Measurements from ENCODE around the gene CLEC3B.
"Not testable (repeated sequence)": the region's sequence is repeated elsewhere in the genome, so short reads cannot be mapped to it uniquely, and the experiment has no call there.

The CLEC3B gene

DNA sequence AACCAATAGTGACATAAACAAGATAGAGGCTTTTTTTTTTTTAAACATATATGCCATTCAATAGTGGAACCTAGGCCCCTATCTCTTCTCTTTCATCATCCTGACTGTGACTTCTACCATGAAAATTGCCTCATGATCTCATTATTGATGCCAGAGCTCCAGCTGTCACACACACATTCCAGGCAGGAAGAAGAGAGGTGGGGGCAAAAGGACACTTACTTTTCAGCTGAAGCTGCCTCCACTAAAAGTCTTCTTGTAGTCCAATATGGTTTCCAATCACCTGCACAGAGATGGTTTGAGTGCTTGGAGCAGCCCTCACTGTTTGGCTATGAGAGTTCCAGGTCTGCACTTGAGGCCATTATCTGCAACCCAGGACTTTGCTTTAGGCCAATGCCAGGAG is 45.0 kb downstream of the CLEC3B start:
- DNase-seq, result no peak

DNA sequence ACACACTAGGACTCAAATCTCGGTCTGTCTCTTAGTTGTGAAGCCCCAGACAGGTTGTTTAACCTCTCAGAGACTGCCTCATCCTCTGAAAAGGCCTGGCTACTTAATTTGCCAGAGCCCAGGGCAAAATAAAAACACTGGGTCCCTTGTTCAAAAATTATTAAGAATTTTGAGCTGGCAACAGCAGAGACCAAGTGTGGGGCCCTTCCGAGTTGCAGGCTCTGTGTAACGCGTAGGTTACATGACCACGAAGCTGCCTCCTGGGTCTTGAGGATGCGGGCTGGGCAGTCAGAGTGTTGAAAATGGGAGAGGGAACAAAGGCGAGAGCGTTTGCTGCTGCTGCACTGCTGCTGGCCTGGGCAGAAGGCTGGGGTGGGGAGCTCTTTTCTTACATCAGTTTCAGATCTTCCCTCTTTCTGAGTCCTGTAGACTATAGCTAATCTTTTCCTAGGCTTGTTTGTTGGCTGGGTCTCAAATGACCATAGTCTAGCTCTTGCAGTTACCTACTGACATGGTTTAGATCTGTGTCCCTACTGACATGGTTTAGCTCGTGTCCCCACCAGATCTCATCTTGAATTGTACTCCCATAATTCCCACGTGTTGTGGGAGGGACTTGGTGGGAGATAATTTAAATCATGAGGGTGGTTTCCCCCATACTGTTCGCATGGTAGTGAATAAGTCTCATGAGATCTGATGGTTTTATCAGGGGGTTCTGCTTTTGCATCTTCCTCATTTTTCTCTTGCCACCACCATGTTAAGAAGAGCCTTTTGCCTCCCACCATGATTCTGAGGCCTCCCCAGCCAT is 49.9 kb downstream of the CLEC3B start:
- no peak for DNase-seq

DNA sequence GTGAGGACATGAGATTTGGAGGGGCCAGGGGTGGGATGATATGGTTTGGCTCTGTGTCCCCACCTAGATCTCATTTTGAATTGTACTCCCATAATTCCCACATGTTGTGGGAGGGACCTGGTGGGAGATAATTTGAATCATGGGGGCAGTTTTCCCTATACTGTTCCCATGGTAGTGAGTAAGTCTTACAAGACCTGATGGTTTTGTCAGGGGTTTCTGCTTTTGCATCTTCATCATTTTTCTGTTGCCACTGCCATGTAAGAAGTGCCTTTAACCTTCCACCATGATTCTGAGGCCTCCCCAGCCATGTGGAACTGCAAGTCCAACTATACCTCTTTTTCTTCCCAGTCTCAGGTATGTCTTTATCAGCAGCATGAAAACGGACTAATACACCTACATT is 52.2 kb downstream of the CLEC3B start:
- DNase-seq, result not testable (repeated sequence)

DNA sequence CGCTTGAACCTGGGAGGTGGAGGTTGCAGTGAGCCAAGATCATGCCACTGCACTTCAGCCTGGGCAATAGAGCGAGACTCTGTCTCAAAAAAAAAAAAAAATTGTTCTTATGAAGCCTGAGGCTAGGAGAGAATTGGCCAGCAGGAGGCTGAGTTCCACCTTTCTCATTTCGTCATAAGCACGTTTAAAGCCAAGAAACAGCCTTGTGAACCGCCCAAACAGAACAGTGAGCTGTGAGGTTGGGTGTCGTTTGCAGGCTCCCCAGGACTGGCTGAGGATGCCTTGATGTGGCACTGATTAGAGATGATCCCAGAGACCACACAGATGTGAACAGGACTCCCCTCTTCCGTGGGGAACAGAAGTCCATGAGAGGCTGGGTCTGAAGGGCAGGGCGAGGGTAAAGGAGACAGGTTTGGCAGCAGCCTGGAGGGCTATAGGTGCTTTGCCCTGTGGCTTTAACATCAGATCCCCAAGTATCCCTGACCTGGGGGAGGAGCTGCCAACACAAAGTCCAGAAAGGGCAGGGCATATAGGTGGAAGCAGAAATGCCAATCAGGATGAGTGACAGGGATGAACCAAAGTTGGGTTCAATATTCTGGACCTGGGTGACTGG is 52.9 kb downstream of the CLEC3B start:
- no peak for DNase-seq

DNA sequence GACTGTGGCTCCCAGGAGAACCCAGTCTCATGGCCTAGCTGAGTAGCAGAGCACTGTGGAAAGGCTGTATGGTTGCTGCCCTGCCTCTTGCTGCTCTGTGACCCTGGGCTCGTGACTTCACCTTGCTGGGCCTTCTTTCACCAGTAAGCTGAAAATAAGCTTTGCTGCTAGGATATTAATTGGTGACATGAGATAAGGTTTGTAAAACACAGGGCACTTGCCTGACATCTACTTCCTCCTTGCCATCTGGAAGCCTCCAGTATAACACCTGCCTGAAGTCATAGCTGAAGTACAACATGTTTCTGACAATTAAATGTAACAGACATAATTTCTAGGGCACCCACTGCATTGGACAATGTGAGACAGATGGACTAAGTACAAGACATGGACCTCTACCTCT is 53.6 kb downstream of the CLEC3B start:
- no peak for DNase-seq

DNA sequence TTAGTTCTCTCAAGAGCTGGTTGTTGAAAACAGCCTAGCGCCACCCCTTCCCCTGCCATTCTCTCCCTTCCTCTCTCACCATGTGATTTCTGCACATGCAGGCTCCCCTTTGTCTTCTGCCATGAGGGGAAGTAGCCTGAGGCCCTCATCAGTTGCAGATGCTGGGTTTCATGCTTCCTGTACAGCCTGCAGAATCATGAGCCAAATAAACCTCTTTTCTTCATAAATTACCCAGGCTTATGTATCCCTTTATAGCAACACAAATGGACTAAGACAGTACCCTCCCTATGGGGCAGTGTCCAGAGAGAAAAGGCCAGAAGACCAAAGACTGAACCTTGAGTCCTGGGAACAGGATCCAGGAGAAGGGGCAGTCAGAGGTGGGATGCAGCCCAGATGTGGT is 54.7 kb downstream of the CLEC3B start:
- no peak for DNase-seq

DNA sequence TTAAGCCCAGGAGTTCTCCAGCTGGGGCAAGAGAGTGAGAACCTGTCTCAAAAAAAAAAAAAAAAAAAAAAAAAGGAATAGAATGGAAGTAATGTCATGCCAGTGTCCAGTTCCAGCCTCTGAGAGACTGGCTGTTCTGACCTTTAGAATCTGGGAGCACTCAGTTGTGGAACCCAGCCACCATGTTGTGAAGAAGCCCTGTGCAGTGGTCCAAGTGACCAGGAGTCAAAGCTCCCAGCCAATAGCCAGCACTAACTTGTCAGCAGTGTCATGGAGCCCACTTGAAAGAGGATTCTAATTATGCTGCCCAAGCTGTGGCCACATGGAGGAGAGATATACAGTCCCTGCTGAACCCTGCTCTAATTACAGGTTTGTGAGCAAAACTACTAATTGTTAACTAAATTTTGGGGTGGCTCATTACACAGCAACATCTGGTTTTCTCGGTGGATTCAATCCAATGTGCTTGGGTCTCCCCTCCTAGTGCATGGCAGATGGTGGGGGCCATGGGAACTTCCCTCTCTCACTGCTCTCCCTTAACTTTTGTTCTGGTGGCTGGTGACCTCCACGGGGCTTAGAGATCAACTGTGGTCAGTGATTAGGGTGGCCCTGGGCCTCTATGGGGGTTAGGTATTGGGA is 55.5 kb downstream of the CLEC3B start:
- DNase-seq, result no peak

DNA sequence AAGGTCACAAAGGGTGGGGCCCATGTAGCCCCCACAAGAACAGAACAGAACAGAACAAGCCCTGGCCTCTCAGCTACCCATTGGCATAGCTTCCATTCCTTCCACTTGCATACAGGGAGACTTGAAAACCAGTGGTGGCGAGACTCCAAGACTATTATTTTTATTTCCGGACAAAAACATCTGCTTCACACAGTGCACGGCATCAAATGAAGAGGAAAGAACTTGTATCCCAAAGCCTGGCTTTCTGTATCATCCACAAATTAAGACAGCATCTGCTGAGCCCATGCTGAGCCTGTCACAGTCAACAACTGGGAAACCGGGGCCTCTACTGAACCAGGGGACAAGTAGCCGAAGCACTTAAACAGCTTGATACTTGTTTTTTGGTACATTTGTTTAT is 56.0 kb downstream of the CLEC3B start:
- no peak for DNase-seq

DNA sequence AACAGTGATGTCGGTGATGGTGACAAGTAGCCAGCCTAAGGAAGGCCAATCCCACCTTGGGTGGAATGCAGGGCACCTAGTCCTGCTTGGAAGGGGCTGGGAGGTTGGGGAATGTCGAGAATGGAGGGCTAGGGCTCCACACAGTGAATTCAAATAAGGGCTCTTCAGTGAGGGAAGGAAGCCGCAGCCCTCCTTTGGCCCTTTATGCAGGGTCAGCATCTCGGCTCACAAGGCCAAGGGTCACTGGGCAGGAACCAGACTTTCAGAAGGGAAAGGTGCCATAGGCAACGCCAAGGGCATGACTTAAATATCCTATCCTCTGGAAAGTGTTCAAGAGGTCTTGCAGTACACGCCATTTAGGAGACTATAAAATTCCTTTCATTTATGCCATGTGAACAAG is 56.9 kb downstream of the CLEC3B start:
- DNase-seq, result no peak

DNA sequence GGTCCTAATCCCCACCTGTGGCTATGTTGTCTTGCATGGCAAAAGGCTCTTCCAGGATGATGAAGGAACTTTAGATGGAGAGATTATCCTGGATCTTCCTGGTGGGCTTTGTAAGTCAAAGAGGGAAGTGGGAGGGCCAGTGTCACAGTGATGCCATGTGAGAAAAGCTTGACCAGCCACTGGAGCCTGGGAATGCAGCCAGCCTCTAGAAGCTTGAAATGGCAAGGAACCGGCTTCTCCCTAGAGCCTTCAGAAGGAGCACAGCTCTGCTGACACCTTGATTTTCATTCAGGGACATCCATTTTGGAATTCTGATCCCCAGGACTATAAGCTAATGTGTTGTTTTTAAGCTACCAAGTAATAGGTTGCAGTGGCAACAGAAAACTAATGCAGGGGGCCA is 58.3 kb downstream of the CLEC3B start:
- no peak for DNase-seq

DNA sequence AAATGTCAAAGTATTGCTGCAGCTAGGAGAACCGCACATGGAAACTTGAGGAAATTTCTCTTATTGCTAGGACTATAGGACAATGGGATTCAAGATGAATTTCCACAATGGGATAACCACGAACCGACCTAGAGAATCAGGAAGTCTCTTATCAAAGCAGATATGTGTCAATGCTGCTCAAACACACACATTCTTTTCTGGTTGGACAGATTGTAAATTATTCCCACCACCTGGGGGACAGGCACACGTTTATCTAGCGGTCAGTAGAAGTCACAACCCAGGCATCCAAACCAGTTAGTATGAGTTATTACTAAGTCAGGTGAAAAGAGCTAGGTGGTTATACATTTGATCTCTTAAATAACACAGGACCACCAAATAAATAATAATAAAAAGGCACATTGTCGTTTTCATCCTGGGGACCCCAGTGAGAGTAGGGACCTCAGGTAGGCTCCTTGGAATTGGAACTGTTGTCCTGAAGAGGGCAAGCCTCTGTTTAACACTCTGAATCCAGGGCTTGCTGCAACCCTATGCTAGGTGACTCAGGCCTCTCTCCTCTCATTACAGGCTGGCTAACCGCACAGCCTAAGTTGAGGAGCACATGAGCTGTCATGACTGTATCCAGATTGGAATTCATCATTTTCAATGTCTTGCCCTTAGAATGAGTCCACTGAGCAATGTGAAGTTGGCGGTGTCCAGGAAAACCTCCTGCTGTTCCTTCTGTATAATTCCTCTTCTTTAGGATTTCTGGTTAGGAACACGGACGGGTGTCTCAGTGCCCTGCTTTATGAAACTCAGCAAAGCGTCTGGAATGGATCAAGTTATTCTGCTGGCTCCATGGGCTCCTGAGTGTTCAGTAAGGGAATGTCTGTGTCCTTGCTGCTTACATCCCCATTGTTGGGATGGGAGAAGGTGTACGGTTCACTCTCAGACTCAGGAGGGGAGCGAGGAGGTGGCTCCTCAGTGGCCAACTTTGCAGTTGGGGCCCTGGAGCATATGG is 59.0 kb downstream of the CLEC3B start:
- DNase-seq, result no peak
